Chondrocyte (in vitro differentiated cells): ENCODE results near the gene C2. TPM values are rescaled to one million over a fixed set of nuclear protein-coding genes. Genes with fewer than 3 reads are reported as not detected.

Experiments
- DNase-seq: peaks from one replicate; pipeline ENCODE4 v3.0.0; 2021; ENCODE audit warnings: mixed read lengths, low spot score
- H3K27ac Mint-ChIP-seq: one replicate; pipeline ENCODE4 v1.8.0; 2021; ENCODE audit warnings: mild to moderate bottlenecking, moderate library complexity, mixed read lengths; ENCODE audit not compliant: unreplicated experiment
- H3K27me3 Mint-ChIP-seq: 2 replicates; pipeline ENCODE4 v1.8.0; 2021; ENCODE audit warnings: low read depth, mixed read lengths
- H3K36me3 Mint-ChIP-seq: 2 replicates; pipeline ENCODE4 v1.8.0; 2021; ENCODE audit warnings: low read depth, mixed read lengths
- H3K4me1 Mint-ChIP-seq: 2 replicates; pipeline ENCODE4 v1.8.0; 2021; ENCODE audit warnings: low read depth, mild to moderate bottlenecking, mixed read lengths
- H3K4me3 Mint-ChIP-seq: one replicate; pipeline ENCODE4 v1.8.0; 2021; ENCODE audit warnings: mild to moderate bottlenecking, moderate library complexity, mixed read lengths; ENCODE audit not compliant: unreplicated experiment
- H3K9me3 Mint-ChIP-seq: 2 replicates; pipeline ENCODE4 v1.8.0; 2021; ENCODE audit warnings: low read depth, mixed read lengths
- CTCF ChIP-seq: fragments of 200-600 bp; sonication (generic); IDR thresholded peaks from 2 replicates; pipeline ENCODE4 v1.5.0; 2021; ENCODE audit warnings: antibody characterized with exemption, mild to moderate bottlenecking, moderate library complexity
- total RNA-seq: library from RNA; stranded (reverse); gene quantifications from 3 replicates; pipeline ENCODE4 v1.2.1, GENCODE V29; 2021

C2 gene
- total RNA-seq, 1 donor from 2014 or later: 0.52 TPM

GRCh38 chr6:31880616-31881015 lies 46.9 kb upstream of the C2 start:
- Mint-ChIP-seq H3K9me3 (no peaks in the 10 kb centered on the region), H3K27ac (no peak overlapping the region), H3K4me1 (no peaks in the 10 kb centered on the region), H3K4me3 (no peak overlapping the region), H3K36me3 (peaks cover 28% of the 10 kb centered on the region), H3K27me3 (no peaks in the 10 kb centered on the region)
- no peak for TF ChIP-seq CTCF
- no peak for DNase-seq

GRCh38 chr6:31881136-31881859 lies 46.2 kb upstream of the C2 start:
- H3K27me3 Mint-ChIP-seq: no peaks in the 10 kb centered on the region
- H3K36me3 Mint-ChIP-seq: peaks cover 32% of the 10 kb centered on the region
- TF ChIP-seq CTCF: no peak
- H3K9me3 Mint-ChIP-seq: no peaks in the 10 kb centered on the region
- H3K27ac Mint-ChIP-seq: no peak overlapping the region
- H3K4me1 Mint-ChIP-seq: no peaks in the 10 kb centered on the region
- no peak overlapping the region for H3K4me3 Mint-ChIP-seq
- DNase-seq: no peak

GRCh38 chr6:31882344-31882743 lies 45.2 kb upstream of the C2 start:
- H3K36me3 Mint-ChIP-seq: peaks cover 33% of the 10 kb centered on the region
- H3K27me3 Mint-ChIP-seq: no peaks in the 10 kb centered on the region
- H3K27ac Mint-ChIP-seq: no peak overlapping the region
- no peak for TF ChIP-seq CTCF
- H3K4me1 Mint-ChIP-seq: no peaks in the 10 kb centered on the region
- H3K4me3 Mint-ChIP-seq: no peak overlapping the region
- H3K9me3 Mint-ChIP-seq: no peaks in the 10 kb centered on the region
- no peak for DNase-seq

- H3K9me3 Mint-ChIP-seq: no peaks in the 10 kb centered on the region
- peaks cover 34% of the 10 kb centered on the region for H3K36me3 Mint-ChIP-seq
- H3K4me1 Mint-ChIP-seq: no peaks in the 10 kb centered on the region
- no peak overlapping the region for H3K27ac Mint-ChIP-seq
- H3K27me3 Mint-ChIP-seq: no peaks in the 10 kb centered on the region
- no peak overlapping the region for H3K4me3 Mint-ChIP-seq
- TF ChIP-seq CTCF: no peak
- DNase-seq: no peak
Measured at GRCh38 chr6:31883676-31884075, 43.8 kb upstream of the C2 start.

GRCh38 chr6:31884528-31885035 lies 42.9 kb upstream of the C2 start:
- DNase-seq: no peak
- no peak overlapping the region for H3K4me3 Mint-ChIP-seq
- TF ChIP-seq CTCF: no peak
- no peaks in the 10 kb centered on the region for H3K27me3 Mint-ChIP-seq
- peaks cover 36% of the 10 kb centered on the region for H3K36me3 Mint-ChIP-seq
- no peaks in the 10 kb centered on the region for H3K9me3 Mint-ChIP-seq
- no peaks in the 10 kb centered on the region for H3K4me1 Mint-ChIP-seq
- H3K27ac Mint-ChIP-seq: no peak overlapping the region
